ENCODE data around the gene FOXE1.

The FOXE1 gene

DNA sequence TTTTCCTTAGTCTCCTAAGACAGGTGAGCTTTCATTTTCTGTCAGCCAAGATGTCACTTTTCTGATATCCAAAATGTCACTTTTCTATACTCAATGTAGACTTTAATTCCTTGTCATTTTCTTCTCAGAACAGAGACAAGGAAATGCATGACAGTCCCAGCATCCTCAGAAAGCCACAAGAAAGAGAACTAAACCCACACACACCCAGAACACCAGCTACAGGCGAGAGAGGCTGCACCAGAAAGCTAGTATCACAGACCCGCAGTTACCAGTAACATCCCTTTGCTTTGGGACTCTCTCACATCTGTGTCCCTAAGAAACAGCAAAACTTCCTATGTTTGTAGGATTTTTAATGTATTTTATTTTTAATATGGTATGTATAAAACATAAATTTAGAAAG lies 52.2 kb downstream of the FOXE1 start:
- DNase-seq (ENCODE audit: insufficient read length, low spot score), result no peak
- FAIRE-seq, result no peak
